Measurements from ENCODE around the gene TNKS2.
A peak's percentile ranks its signal among the peaks of the same experiment; 100 is the strongest.
"Not testable (repeated sequence)": the region's sequence is repeated elsewhere in the genome, so short reads cannot be mapped to it uniquely, and the experiment has no call there.

The TNKS2 gene

GRCh38 chr10:91797874-91798648, at the start of gene TNKS2:
Gene TNKS2, plus strand, starts transcription at chr10:91798426. Its CDS starts 265 bp downstream, at chr10:91798691.
- peak; percentile 93 to 94 for DNase-seq

- DNase-seq: not testable (repeated sequence)
Measured at GRCh38 chr10:91749592-91749991, 48.6 kb upstream of the TNKS2 start.

- DNase-seq: no peak
Measured at GRCh38 chr10:91756286-91756685, 41.9 kb upstream of the TNKS2 start.

GRCh38 chr10:91758303-91759146, 39.7 kb upstream of the TNKS2 start:
- DNase-seq: peak in 1 of 2 donors; percentile 64

- DNase-seq: no peak
Measured at GRCh38 chr10:91759581-91759986, 38.6 kb upstream of the TNKS2 start.

- DNase-seq: no peak
Measured at GRCh38 chr10:91761721-91762120, 36.5 kb upstream of the TNKS2 start.

- no peak for DNase-seq
Measured at GRCh38 chr10:91762878-91763277, 35.3 kb upstream of the TNKS2 start.

- no peak for DNase-seq
Measured at GRCh38 chr10:91766676-91767075, 31.6 kb upstream of the TNKS2 start.

GRCh38 chr10:91768123-91768522, 30.1 kb upstream of the TNKS2 start:
- no peak for DNase-seq

- no peak for DNase-seq
Measured at GRCh38 chr10:91771907-91772306, 26.3 kb upstream of the TNKS2 start.

- DNase-seq: no peak
Measured at GRCh38 chr10:91772461-91772860, 25.8 kb upstream of the TNKS2 start.

GRCh38 chr10:91772869-91773268, 25.4 kb upstream of the TNKS2 start:
- no peak for DNase-seq

- DNase-seq: no peak
Measured at GRCh38 chr10:91774571-91774970, 23.7 kb upstream of the TNKS2 start.

- no peak for DNase-seq
Measured at GRCh38 chr10:91775731-91776130, 22.5 kb upstream of the TNKS2 start.

- no peak for DNase-seq
Measured at GRCh38 chr10:91776266-91776665, 22.0 kb upstream of the TNKS2 start.

- DNase-seq: no peak
Measured at GRCh38 chr10:91778485-91778884, 19.7 kb upstream of the TNKS2 start.

- no peak for DNase-seq
Measured at GRCh38 chr10:91779011-91779605, 19.1 kb upstream of the TNKS2 start.

- DNase-seq: no peak
Measured at GRCh38 chr10:91782539-91782938, 15.7 kb upstream of the TNKS2 start.

GRCh38 chr10:91785830-91786229, 12.4 kb upstream of the TNKS2 start:
- DNase-seq: no peak

- no peak for DNase-seq
Measured at GRCh38 chr10:91787258-91787657, 11.0 kb upstream of the TNKS2 start.

- no peak for DNase-seq
Measured at GRCh38 chr10:91787810-91788209, 10.4 kb upstream of the TNKS2 start.

GRCh38 chr10:91788527-91788926, 9.7 kb upstream of the TNKS2 start:
- DNase-seq: no peak

- peak; percentile 49 to 55 for DNase-seq
Measured at GRCh38 chr10:91796331-91797047, 1.7 kb upstream of the TNKS2 start.
